ENCODE data around the gene SLC2A4RG.

DNA sequence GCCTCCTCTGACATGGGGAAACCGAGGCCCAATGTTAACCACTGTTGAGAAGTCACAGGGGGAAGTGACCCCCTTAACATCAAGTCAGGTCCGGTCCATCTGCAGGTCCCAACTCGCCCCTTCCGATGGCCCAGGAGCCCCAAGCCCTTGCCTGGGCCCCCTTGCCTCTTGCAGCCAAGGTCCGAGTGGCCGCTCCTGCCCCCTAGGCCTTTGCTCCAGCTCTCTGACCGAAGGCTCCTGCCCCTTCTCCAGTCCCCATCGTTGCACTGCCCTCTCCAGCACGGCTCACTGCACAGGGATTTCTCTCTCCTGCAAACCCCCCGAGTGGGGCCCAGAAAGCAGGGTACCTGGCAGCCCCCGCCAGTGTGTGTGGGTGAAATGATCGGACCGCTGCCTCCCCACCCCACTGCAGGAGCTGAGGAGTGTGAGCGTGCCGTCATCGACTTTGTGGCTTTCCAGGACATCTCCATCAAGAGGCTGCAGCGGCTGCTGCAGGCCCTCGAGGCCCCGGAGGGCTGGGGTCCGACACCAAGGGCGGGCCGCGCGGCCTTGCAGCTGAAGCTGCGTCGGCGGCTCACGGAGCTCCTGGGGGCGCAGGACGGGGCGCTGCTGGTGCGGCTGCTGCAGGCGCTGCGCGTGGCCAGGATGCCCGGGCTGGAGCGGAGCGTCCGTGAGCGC is 41.6 kb upstream of the SLC2A4RG start:
- no peak for TF ChIP-seq POLR2AphosphoS5 (IDR thresholded peaks at IDR 0.05)
- TF ChIP-seq POLR2A (IDR thresholded peaks at IDR 0.05): no peak
- no peak for TF ChIP-seq CTCF (IDR thresholded peaks at IDR 0.05)
